PC-3 (cell line): ENCODE data around the gene ZNF121. TPM values are rescaled to one million over a fixed set of nuclear protein-coding genes. Genes with fewer than 3 reads are reported as not detected.
A peak's percentile ranks its signal among the peaks of the same experiment; 100 is the strongest.

Experiments used
- ATAC-seq: fragments of 200-7000 bp; cut with Tn5 transposase; 2 replicates; pipeline ENCODE4 v1.9.1; 2020; ENCODE audit warnings: mild to moderate bottlenecking, moderate library complexity
- BruUV-seq: library from RNA; stranded (reverse); fragments of 400-500 nt; replicated peaks from 2 replicates; lab custom pipeline; 2021; lab: Mats Ljungman, UMichigan
- CTCF ChIA-PET: fragments of 300-600 bp; sonication (Branson Sonifier 250); formaldehyde crosslinking; loops from one replicate; lab custom pipeline; 2022; ENCODE audit warnings: antibody characterized with exemption; lab: Charles Lee
- POLR2A ChIA-PET: fragments of 300-600 bp; sonication (Branson Sonifier 250); formaldehyde crosslinking; loops from one replicate; lab custom pipeline; 2022; ENCODE audit warnings: antibody characterized with exemption; ENCODE audit not compliant: unreplicated experiment; lab: Charles Lee
- DNase-seq: peaks from one replicate; pipeline ENCODE4 v3.0.0-alpha.2; 2015
- H2AFZ ChIP-seq: fragments of 300-600 bp; sonication (generic); 2 replicates; pipeline ENCODE4 v1.6.0; 2016; ENCODE audit warnings: antibody characterized with exemption, low read length
- H3F3A ChIP-seq: fragments of 300-600 bp; sonication (generic); one replicate; pipeline ENCODE4 v1.6.0; 2017; ENCODE audit warnings: antibody characterized with exemption, low read length, control low read depth, mild to moderate bottlenecking; ENCODE audit not compliant: unreplicated experiment
- H3K27ac ChIP-seq: fragments of 300-600 bp; sonication (generic); 2 replicates; pipeline ENCODE4 v1.5.1; 2016; ENCODE audit warnings: mild to moderate bottlenecking, low read length
- H3K27me3 ChIP-seq: fragments of 300-600 bp; sonication (generic); 2 replicates; pipeline ENCODE4 v1.6.1; 2016; ENCODE audit warnings: low read length, mixed read lengths
- H3K36me3 ChIP-seq: fragments of 300-600 bp; sonication (generic); 2 replicates; pipeline ENCODE4 v1.6.1; 2016; ENCODE audit warnings: low read depth, mixed run types, low read length, mixed read lengths
- H3K4me1 ChIP-seq: fragments of 300-600 bp; sonication (generic); 2 replicates; pipeline ENCODE4 v1.5.1; 2016; ENCODE audit warnings: low read length; ENCODE audit not compliant: insufficient read depth
- H3K4me2 ChIP-seq: fragments of 300-600 bp; sonication (generic); 2 replicates; pipeline ENCODE4 v1.6.0; 2016; ENCODE audit warnings: low read length
- H3K4me3 ChIP-seq: fragments of 300-600 bp; sonication (generic); 2 replicates; pipeline ENCODE4 v1.5.1; 2016; ENCODE audit warnings: mild to moderate bottlenecking, low read length, mixed read lengths
- H3K79me2 ChIP-seq: fragments of 300-600 bp; sonication (generic); 2 replicates; pipeline ENCODE4 v1.6.1; 2017; ENCODE audit warnings: low read length, mixed read lengths
- H3K9ac ChIP-seq: fragments of 300-600 bp; sonication (generic); 2 replicates; pipeline ENCODE4 v1.6.0; 2016; ENCODE audit warnings: mild to moderate bottlenecking, low read length
- H3K9me2 ChIP-seq: fragments of 300-600 bp; sonication (generic); replicated peaks from 2 replicates; pipeline ENCODE4 v1.6.1; 2016; ENCODE audit warnings: mixed run types, low read length, mixed read lengths
- H3K9me3 ChIP-seq: fragments of 300-600 bp; sonication (generic); 2 replicates; pipeline ENCODE4 v1.6.1; 2016; ENCODE audit warnings: low read length, mixed read lengths
- H4K20me1 ChIP-seq: fragments of 300-600 bp; sonication (generic); 2 replicates; pipeline ENCODE4 v1.6.1; 2016; ENCODE audit warnings: low read length, mixed read lengths
- CTCF ChIP-seq: fragments of 300-600 bp; sonication (generic); conservative IDR thresholded peaks from 2 replicates; pipeline ENCODE4 v1.5.1; 2017; ENCODE audit warnings: antibody characterized with exemption, low read depth, mild to moderate bottlenecking, low read length
- EZH2 ChIP-seq: fragments of 300-600 bp; sonication (generic); IDR thresholded peaks from one replicate; pipeline ENCODE4 v1.6.1; 2017; ENCODE audit warnings: antibody characterized with exemption, mild to moderate bottlenecking, low read length; ENCODE audit not compliant: unreplicated experiment
- EZH2phosphoT487 ChIP-seq: fragments of 300-600 bp; sonication (generic); IDR thresholded peaks from 2 replicates; pipeline ENCODE4 v1.6.1; 2018; ENCODE audit warnings: mild to moderate bottlenecking, antibody characterized with exemption, low read length, borderline replicate concordance
- intact Hi-C: fragments of 100-400 bp; cut with micrococcal nuclease; formaldehyde crosslinking; loops from 2 replicates; pipeline ENCODE4 v1.9.0; 2023
- total RNA-seq: library from RNA; depleted of rRNA; stranded (reverse); fragments of >200 nt; gene quantifications from 2 replicates; pipeline ENCODE4 v1.2.3, GENCODE V29; 2014

Gene ZNF121
- total RNA-seq, 1 experiment from 2014 or later, result 65.6 TPM

- Histone ChIP-seq H3K4me3 (no peak overlapping the region; the same call in 1 of the 2 replicates), H3K36me3 (peaks cover 76% of the 10 kb centered on the region), H3K9me3 (peaks cover 52% of the 10 kb centered on the region), H3K4me2 (no peak overlapping the region), H2AFZ (no peak overlapping the region), H4K20me1 (0 out of 2 replicates have a peak, but pooled peaks cover 8% of the 10 kb centered on the region), H3K9me2 (no peaks in the 10 kb centered on the region), H3K9ac (no peak overlapping the region), H3F3A (no peaks in the 10 kb centered on the region), H3K27me3 (no peaks in the 10 kb centered on the region), H3K79me2 (peaks cover 89% of the 10 kb centered on the region), H3K27ac (no peak overlapping the region), H3K4me1 (no peaks in the 10 kb centered on the region)
- DNase-seq, result no peak
- ChIA-PET POLR2A (no interaction called here), CTCF (no interaction called here)
- no peak for ATAC-seq
- BruUV-seq, result no TSS peak
- intact Hi-C loops, result loop anchor here (5.0 kb wide), 2 partner anchors 143 to 748 kb away; partner anchors contain the start of genes MBD3L1, ZNF266 and ZNF558
- TF ChIP-seq CTCF (no peak), EZH2phosphoT487 (no peak), EZH2 (no peak)
Observed at GRCh38 chr19:9580728-9581127, 3.6 kb downstream of the ZNF121 start.

GRCh38 chr19:9570255-9570654 is 14.0 kb downstream of the ZNF121 start:
- no peaks in the 10 kb centered on the region; the same call in 1 of the 2 replicates for H3K27me3 ChIP-seq
- no peak overlapping the region for H2AFZ ChIP-seq
- intact Hi-C loops, result no loop called here
- no TSS peak for BruUV-seq
- DNase-seq, result no peak
- H3K9ac ChIP-seq, result no peak overlapping the region
- no peaks in the 10 kb centered on the region for H3F3A ChIP-seq
- no peak overlapping the region; the same call in 1 of the 2 replicates for H3K4me3 ChIP-seq
- peaks cover 95% of the 10 kb centered on the region for H3K9me3 ChIP-seq
- no peaks in the 10 kb centered on the region for H3K9me2 ChIP-seq
- no peak overlapping the region for H3K4me2 ChIP-seq
- no peak for ATAC-seq
- POLR2A ChIA-PET, result no interaction called here
- H3K36me3 ChIP-seq, result peaks cover 99% of the 10 kb centered on the region
- TF ChIP-seq EZH2, result no peak
- no peak for TF ChIP-seq CTCF
- TF ChIP-seq EZH2phosphoT487, result no peak
- peaks cover 9% of the 10 kb centered on the region for H4K20me1 ChIP-seq
- H3K79me2 ChIP-seq, result peaks cover 89% of the 10 kb centered on the region
- CTCF ChIA-PET, result no interaction called here
- H3K4me1 ChIP-seq, result no peaks in the 10 kb centered on the region
- H3K27ac ChIP-seq, result no peak overlapping the region

- no peak overlapping the region for H3K4me2 ChIP-seq
- ChIA-PET POLR2A (no interaction called here), CTCF (no interaction called here)
- intact Hi-C loops, result no loop called here
- H3K79me2 ChIP-seq, result peaks cover 63% of the 10 kb centered on the region
- H3F3A ChIP-seq, result no peaks in the 10 kb centered on the region
- H3K9ac ChIP-seq, result no peak overlapping the region
- no peaks in the 10 kb centered on the region for H3K9me2 ChIP-seq
- TF ChIP-seq EZH2phosphoT487 (no peak), EZH2 (no peak), CTCF (peak; percentile 47; the same call in 1 of the 2 replicates)
- peak overlapping the region; percentile 46; the same call in 1 of the 2 replicates for H3K4me3 ChIP-seq
- peaks cover 87% of the 10 kb centered on the region for H3K9me3 ChIP-seq
- ATAC-seq (no peak), DNase-seq (no peak)
- H3K36me3 ChIP-seq, result peaks cover 99% of the 10 kb centered on the region
- H3K27me3 ChIP-seq, result no peaks in the 10 kb centered on the region; the same call in 1 of the 2 replicates
- H3K4me1 ChIP-seq, result no peaks in the 10 kb centered on the region
- no TSS peak for BruUV-seq
- no peak overlapping the region for H2AFZ ChIP-seq
- no peak overlapping the region for H3K27ac ChIP-seq
- no peaks in the 10 kb centered on the region for H4K20me1 ChIP-seq
Observed at GRCh38 chr19:9566729-9567128, 17.6 kb downstream of the ZNF121 start.
